Activated CD8-positive, alpha-beta memory T cell treated with anti-CD3 and anti-CD28 coated beads for 24 hours (primary cell): ENCODE measurements around the gene FMNL2.

Experiments used
- DNase-seq: peaks from one replicate; pipeline ENCODE4 v3.0.0-alpha.2; 2020

The FMNL2 gene

DNA sequence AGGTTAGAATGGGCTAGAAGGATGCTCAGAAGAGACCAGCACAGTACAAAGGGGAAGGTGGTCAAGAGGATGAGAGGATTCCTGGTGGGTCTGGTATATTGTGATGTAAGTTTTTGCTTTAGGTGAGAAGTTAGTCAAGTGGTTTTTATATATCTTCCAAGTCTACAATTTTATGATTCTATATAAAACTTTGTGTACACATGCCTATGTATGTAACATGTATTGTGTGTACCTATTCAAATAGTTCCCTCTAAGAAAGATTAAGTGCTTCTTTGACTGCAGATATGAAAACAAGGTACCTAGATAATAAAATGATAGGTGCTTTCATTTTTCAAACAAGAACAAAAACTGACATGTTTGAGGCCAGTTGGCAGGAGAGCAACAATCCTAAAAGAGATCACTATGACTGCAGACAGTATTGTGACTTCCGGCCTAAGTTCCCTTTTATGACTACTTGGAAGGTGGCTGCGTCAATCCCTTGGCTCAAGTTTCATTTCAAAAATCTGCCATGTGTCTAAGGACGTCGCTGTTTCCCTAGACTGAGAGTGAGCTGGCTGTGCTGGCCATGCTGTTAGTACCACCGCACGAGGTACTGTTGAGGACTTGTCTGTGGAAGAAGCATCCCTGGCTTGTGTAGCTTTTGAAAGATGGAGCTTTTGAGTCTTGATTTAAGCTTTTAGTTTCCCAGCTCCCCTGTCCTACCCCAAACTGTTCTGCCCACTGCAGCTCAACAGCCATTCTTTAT, 259.2 kb downstream of the FMNL2 start:
- no peak for DNase-seq

- DNase-seq: no peak
Observed at GRCh38 chr2:152594792-152595191, 259.8 kb downstream of the FMNL2 start.

DNA sequence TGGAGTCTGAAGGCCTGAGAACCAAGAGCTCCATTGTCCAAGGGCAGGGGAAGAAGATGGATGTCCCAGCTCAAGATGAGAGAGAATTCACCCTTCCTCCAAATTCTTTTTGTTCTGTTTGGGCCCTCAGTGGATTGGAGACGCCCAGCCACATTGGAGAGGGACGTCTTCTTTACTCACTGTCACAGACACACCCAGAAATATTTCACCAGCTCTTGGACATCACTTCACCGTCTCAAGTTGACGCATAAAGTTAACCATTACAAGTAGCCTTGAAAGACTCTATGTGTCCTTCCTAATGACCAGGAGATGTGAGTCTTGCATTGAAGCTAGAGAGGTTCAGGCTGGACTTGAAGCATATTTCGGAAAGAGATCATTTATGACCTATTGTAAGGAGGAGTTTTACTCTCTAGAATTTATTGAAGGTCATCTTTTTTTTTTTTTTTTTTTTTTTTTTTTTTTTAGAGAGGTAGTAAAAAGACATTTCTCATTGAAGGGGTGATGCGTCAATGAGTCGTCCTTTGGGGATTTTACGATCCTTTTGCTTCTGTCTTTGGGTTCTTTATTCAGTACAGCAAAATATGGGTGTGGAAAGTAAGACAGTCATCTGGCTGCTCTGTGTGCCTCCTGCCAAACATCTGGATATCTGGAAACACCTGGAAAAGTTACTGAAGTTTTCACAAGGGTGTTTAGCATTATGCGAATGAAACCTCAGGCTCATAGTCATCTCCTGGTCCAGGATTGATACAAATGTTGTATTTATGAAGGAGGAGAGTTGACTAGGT, 264.2 kb downstream of the FMNL2 start:
- DNase-seq: no peak

DNA sequence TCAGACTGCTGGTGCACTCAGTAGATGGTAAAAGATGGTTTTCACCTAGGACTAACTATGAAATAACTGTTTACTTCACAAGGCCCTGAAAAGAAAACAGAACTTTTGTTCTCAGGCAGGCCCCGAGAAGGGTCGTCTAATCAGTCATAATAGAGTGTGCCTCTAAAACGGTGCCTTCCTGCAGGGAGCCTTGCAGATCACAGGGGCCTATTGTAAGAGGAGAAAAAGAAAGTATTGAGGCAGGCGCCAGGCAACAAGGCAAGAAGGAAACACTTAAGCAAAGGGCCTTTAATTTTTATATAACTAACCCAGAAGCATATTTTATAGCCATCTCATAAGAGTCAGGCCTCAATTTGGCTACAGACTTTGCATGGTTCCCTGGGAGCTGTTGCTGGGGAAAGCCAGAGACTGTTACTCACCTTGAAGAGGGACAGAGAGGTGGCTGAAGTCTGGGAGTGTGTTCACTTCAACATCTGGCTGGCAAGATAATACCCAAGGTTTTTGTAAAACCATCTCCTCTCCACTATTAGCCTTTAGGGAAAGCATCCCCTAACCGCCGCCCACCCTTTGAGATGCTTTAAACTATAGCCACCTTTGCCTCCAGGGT, 265.2 kb downstream of the FMNL2 start:
- DNase-seq: no peak

- no peak for DNase-seq
Observed at GRCh38 chr2:152600697-152601096, 265.7 kb downstream of the FMNL2 start.

DNA sequence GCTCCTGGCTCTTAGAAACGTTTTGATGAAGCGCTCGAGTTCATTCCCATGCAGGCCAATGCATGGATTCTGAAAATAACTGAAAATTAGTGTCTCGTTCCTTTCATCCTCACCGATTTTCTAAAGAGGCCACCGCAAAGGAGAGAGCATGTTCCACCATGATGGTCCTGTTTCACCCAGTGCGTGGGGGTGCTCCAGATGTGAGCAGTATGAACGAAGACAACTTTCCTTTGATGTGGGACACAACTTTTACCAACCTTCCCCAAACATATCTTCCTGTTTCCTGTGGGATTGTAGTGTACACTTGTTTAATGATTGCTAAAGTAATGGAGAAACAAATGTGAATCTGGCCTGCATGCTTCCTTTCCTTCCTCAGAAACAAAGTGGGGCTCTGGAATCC, 267.8 kb downstream of the FMNL2 start:
- no peak for DNase-seq

DNA sequence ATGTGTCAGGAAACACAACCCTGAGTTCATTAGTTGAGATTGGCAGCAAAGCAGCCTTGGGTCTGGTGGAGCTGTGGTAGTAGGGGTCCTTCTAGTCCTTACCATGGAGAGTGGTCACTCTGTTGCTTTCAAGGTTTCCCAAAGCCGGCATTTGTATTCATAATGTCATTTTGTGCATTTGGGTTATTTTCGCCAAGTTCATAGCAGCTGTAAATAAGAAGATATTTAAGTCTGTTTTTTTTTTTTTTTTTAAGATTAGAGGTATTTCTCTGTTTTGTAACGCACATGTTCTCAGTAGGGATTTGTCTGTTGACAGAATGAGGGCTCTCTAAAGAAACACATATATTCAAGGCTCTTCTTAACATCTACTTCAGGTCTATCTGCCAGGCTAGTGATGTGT, 268.2 kb downstream of the FMNL2 start:
- DNase-seq: no peak

DNA sequence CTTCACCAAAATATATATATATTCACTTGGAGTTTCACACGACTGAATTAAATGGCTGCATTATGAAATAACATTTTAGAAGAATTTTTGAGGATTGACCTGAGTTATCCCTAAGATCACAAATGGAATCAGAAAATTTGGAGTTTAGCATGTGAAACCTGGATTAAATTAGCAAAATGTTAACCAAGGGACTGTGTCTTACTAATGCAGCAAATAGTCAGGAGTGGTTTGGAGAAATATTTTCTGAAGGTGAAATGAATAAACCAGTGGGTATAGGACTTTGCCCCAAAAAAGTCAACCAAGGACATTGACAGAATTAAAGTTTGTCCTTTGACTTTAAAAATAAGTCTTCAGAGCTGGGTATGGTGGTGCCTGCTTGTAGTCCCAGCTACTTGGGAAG, 271.1 kb downstream of the FMNL2 start:
- no peak for DNase-seq

DNA sequence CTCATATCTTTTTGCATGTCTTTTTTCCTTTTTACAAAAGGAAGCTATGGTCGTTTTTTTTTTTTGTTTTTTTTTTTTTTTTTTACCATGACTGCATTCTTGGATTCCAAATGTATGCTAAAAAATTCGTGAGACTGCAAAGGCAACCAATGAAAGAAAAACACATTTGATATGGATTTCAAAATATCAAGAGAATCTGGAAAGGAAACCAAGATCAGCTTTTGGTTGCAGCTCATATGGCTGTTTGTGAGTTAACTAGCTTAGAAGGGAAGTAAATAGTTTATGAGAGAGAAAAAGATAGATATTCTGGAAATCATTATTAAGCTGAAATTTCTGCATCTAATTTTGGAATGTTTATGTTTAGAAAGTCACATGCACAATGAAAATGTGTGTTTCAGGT, 272.0 kb downstream of the FMNL2 start:
- DNase-seq: no peak

- DNase-seq: no peak
Observed at GRCh38 chr2:152607793-152608300, 272.9 kb downstream of the FMNL2 start.

GRCh38 chr2:152609154-152609553, 274.2 kb downstream of the FMNL2 start:
- DNase-seq: no peak

DNA sequence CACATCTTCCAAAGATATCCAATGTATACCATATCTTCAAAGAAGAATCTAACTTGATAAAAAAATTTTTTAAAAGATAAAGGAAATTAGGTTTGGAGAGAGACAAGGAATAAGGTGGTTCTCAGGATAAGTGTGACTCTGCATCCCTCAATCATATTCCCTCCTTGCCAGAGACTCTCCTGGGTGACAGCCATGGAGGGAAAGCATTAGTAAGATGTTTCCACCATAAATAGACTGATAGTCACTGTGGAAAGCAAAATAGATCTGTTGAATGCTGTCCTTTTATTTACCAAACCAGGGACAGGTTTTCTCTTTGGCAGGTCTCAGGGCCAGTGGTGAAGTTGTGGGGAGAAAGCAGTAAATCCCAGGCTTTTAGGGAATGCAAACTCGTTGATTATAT, 274.7 kb downstream of the FMNL2 start:
- DNase-seq: no peak

GRCh38 chr2:152611458-152612231, 276.7 kb downstream of the FMNL2 start:
- no peak for DNase-seq

GRCh38 chr2:152613235-152613634, 278.3 kb downstream of the FMNL2 start:
- no peak for DNase-seq

GRCh38 chr2:152615177-152615576, 280.2 kb downstream of the FMNL2 start:
- no peak for DNase-seq

GRCh38 chr2:152617456-152618192, 282.6 kb downstream of the FMNL2 start:
- no peak for DNase-seq

DNA sequence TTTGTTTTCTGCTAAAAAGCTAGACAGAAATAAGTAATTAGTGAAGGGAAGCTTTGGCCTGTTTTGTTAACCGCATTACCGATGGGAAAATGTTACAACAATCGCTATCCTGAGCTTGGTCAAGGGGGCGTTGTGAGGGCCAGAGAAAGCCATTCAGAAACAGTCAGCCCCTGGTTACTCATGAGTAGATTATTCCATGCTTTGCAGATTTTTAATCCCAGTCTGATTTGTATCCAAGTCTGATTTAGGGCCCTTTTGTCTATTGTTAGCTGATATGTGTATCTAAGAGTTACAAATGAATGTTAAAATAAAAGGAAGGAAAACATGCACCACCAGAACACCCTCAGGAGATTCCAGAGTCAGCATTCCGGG, 283.2 kb downstream of the FMNL2 start:
- DNase-seq: no peak

DNA sequence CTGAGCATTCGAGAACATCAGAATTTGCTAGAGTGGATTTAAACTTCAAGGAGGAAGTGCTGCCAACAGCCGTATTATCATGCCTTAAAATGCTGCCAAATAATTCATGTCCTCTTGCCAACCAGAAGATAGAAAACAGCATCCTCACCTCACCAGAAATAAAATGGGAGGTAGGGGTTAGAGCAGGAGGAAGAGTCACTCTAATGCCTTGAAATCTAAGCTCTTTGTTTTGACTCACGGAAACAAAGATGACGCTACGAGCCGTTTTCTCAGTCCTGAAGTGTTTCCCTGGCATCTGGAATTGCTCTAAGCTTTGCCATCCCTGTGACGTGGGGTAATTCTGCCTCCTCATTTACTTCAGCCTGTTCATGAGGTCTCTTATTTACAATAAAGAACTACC, 285.2 kb downstream of the FMNL2 start:
- DNase-seq: no peak

DNA sequence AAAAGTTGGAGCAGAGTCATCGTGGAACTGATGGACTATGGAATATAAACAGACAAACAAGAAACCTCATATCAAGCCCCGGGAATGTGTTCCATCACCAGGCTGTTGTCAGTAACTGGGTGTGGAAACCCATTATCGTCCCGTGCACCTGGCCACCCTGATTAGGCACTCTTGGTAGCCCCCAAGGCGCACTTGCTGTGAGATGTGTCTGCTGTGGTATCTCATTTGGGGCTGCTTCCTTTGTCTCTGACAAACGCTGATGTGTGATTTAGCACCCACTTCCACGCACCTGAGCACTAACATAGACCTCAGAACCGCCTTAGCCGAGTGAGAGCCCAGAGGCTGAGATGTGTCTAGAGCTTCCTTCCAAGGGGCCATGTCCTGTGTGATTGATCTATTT, 286.0 kb downstream of the FMNL2 start:
- DNase-seq: no peak

DNA sequence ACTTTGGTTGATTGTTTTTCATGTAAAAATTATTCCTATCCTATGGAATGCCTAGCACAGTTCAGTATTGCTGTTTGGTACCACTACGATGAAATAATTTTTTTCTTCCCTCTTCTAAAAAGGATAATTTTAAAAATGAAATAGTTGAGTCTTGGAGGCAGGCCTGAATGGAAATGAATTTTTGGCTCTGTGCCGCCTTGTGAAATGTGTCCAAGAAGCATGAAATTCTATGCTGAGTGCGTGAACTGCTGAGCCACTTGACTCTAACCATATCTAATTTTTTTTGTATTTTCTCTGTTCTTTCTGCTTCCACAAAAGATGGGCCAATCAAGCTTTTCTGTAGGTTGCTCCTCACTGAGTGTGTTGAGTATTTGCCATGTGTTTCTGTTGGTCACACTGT, 287.2 kb downstream of the FMNL2 start:
- no peak for DNase-seq

DNA sequence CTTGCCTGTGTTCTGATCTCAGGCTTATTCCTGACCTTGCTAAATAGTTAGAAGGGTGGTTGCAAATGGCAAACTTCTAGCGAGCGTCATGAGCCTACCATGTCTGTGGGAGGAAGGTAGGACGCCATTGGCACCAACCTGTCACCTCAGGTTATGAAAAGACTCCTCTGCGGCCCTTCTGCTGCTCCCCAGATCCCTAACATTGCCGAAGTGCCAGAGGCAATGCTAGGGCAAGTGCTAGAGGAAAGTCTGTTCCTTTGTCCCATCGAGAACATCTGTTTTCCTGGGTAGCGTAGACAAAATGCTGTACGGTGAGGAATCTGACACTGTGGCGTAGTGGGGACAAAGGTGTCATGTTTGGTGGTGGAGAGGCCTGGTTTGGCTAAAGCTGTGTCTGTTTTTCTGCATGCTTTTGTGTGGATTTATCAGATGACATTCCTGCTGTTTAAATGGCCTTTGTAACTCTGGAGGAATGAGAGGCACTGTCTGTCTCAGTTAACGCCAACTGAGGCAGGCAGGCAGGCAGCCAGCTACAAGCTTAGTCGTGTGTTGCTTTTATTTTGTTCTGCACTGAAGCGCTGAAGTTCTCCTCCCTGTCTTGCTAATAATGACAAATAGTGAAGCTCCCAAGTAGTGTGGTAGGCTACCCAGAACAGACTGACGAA, 288.2 kb downstream of the FMNL2 start:
- DNase-seq: no peak

- no peak for DNase-seq
Observed at GRCh38 chr2:152623775-152624174, 288.8 kb downstream of the FMNL2 start.
